Measurements from ENCODE around the gene TMEM86B.

GRCh38 chr19:55220525-55220924 is 8.0 kb downstream of the TMEM86B start:
- TF ChIP-seq CTCF (IDR thresholded peaks at IDR 0.05), result no peak
- TF ChIP-seq POLR2A (IDR thresholded peaks at IDR 0.05), result no peak

Measured in adrenal gland (tissue), 5 donors.